CD4-positive, alpha-beta T cell treated with Interleukin-21 for 1 hour (primary cell): ENCODE data around the gene TRIM72.
"Not testable (repeated sequence)": the region's sequence is repeated elsewhere in the genome, so short reads cannot be mapped to it uniquely, and the experiment has no call there.

Experiments
- DNase-seq: peaks from one replicate; pipeline ENCODE4 v3.0.0-alpha.2; 2020

TRIM72 gene

DNA sequence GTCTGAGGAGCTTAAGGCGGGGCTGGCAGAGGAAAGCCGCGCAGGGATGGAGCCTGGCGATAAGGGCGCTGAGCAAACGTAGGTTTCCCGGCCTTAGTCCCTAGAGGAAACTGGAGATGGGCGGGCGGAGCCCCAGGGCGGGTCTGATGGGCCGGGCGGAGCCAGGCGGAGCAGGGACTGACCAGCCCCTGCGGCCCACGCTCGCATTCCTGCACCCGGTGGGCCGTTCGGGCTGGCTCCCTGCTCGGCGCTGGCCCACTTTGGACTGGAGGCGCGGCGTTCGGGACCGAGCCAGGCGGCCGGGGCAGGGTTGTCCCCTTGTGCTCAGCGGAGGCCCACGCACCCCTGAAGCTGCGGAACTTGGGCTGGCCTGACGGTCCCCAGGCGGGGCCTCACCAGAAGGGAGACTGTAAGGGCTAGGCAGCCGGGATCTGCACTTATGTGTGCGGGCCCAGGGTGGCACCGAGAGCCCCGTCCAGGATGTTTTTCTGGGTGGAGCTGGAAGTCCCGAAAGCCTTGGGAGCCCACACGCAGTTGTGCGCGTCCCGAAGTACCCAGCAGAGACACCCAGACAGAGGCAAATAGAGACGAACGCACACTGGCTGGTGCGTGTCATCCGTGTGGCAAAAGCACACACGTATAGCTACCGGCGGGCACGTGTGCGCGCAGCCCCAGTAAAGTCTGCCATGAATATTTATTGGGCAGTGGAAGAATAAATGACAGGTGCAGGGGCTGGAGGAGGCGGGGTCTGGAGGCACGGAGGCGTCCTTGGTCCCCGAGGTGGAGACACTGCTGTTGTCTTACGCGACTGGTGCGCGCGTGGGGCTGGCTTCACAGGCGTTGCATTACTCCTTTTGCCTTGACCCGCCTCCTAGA, 1.6 kb downstream of the TRIM72 start:
- no peak for DNase-seq

DNA sequence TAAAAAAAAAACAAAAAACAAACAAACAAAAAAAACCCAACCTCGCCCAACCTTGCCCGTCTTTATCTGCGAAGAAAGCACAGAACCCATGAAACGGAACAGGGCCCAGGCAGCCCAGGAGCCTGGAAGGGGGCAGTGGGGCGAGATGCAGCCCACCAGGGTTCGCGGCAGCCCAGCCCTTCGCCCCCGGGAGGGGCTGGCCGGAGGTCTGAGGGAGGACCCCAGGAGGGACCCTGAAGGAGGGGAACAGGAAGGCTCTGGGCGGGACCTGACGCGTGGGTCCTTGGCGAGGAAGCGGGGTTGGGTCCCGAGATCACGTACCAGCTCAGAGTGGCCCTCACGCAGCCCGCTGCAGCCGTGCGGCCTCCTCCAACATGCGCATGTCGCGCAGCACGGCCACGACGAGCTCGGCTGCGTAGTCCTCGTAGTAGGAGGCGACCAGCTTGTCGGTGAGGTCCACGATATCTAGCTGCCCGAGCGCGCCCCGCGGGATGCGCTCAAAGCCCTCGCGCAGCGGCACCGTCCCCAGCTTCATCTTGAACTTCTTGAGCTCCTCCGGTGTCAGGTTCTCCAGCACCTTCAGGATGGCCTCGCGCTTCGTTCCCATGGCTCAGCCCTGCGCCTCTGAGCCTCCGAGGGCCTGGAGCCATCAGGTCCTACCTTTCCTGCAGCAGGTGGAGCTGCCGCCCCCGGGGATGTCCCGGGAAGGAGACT, 2.7 kb downstream of the TRIM72 start, which contains the start of gene PYDC1:
Gene PYDC1, minus strand, starts transcription at position 714 of the 714 bp plus-strand sequence. Its CDS starts 107 bp downstream, at position 607.
- no peak for DNase-seq

DNA sequence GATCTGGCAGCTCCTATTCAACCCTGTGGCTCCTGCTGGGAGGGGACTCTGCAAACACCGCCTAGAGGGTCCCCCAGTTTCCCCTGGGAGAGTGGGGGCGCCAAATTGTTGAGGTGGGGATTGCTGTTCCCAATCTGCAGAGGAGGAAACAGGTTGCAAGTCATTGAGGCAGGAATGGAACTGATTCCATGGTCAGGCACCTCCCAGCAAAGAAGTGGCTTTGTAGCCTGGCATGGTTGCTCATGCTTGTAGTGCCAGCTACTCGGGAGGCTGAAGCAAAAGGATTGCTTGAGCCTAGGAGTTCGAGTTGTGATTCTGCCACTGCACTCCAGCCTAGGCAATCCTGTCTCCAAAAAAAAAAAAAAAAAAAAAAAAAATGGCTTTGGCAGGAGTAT, 3.2 kb downstream of the TRIM72 start:
- no peak for DNase-seq

DNA sequence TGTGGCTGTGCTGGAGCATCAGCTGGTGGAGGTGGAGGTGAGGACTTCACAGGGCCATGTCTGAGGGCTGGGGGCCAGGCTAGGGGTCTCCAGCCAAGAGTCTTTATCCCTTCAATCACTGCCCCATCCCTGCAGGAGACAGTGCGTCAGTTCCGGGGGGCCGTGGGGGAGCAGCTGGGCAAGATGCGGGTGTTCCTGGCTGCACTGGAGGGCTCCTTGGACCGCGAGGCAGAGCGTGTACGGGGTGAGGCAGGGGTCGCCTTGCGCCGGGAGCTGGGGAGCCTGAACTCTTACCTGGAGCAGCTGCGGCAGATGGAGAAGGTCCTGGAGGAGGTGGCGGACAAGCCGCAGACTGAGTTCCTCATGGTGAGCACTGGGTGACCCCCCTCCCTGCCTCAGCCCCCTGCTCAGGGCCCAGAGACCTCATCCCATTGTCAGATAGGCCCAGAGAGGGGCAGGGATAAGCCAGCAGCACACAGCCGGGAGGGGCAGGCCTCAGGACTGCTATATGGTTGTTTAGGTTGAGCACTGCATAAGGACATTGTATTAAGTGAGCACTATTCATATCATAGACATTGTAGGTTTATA, 5.3 kb downstream of the TRIM72 start:
- DNase-seq: no peak

DNA sequence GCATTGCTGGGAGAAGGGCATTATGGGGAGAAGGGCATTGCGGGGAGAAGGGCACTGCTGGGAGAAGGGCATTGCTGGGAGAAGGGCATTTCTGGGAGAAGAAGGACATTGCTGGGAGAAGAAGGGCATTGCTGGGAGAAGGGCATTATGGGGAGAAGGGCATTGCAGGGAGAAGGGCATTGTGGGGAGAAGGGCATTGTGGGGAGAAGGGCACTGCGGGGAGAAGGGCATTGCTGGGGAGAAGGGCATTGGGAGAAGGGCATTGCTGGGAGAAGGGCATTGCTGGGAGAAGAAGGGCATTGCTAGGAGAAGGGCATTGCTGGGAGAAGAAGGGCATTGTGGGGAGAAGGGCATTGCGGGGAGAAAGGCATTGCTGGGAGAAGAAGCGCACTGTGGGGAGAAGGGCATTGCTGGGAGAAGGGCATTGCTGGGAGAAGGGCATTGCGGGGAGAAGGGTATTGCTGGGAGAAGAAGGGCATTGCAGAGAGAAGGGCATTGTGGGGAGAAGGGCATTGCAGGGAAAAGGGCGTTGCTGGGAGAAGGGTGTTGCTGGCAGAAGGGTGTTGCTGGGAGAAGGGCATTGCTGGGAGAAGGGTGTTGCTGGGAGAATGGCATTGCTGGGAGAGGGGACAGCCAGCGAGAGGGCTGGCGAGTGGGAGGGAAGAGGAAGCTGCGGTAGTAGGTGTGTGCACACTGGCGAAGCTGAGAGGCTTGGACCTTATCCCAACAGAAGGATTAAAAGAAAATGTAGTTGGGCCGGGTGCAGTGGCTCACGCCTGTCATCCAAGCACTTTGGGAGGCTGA, 7.6 kb downstream of the TRIM72 start:
- DNase-seq: no peak

DNA sequence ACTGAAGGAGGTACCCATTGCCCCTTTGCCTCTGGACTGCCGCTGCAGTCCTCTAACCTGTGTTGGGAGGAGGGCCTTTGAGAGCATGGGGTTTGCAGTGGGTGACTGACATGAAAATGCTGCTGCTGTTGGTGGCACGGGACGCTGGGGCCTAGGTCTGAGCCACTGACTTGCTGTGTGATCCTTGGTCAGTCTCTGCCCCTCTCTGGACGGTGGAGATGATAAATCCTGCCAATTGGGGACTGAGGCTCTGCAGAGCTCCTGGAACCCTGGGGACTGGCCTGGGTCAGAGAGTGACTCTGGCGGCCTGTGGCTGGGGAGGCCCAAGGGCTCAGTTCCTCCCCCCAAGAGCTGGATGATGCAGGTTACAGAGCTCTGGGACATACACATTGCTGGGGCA, 9.1 kb downstream of the TRIM72 start:
- no peak for DNase-seq

DNA sequence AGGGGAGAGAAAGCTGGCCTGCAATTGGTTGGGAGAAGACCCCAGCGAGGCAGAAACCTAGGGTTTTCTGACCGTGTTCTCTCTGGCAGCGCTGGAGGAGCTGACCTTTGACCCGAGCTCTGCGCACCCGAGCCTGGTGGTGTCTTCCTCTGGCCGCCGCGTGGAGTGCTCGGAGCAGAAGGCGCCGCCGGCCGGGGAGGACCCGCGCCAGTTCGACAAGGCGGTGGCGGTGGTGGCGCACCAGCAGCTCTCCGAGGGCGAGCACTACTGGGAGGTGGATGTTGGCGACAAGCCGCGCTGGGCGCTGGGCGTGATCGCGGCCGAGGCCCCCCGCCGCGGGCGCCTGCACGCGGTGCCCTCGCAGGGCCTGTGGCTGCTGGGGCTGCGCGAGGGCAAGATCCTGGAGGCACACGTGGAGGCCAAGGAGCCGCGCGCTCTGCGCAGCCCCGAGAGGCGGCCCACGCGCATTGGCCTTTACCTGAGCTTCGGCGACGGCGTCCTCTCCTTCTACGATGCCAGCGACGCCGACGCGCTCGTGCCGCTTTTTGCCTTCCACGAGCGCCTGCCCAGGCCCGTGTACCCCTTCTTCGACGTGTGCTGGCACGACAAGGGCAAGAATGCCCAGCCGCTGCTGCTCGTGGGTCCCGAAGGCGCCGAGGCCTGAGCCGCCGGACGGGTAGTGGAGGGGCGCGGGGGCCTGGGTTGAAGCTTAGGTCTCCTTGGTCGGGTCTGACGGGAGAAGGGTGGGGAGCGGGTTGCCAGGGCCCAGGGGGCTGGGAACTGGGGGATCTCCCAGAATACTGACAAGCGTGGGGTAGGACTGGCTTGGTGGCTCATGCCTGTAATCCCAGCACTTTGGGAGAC, 10.4 kb downstream of the TRIM72 start:
- no peak for DNase-seq

DNA sequence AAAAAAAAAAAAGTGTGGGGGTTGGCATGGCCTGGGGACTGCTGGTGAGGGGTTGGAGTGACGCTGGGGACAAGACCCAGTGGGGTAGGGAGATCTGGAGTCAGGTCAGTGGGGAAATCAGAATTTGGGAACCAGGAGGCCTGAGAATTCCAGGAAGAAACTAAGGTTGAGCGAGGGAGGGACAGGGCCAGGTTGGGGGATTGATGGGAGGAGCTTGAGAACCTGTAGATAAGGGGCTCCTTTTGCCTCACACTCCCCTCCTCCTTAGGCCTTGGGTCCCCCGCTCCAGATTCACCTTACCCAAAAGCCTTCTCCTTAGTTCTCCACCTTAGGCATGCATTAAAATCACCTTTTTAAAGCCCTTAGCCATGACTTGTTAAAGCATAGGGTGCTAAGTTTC, 11.3 kb downstream of the TRIM72 start:
- DNase-seq: no peak

DNA sequence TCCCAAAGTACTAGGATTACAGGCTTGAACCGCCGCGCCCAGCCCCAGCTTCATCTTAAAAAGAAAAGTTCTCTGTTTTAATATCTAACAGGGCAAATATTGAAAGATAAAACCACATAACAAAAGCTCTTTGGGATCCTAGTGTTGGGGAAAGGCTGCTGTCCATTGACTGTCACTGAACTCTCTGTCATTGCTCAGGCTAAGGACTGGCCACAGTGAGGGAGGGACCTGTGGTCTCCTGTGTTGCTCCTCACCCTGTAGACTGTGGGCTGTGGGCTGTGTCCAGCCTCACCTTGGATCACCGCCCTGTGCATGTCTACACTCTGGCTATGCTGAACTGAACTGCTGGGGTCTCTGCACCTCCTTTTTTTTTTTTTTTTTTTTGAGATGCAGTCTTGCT, 14.3 kb downstream of the TRIM72 start:
- no peak for DNase-seq

DNA sequence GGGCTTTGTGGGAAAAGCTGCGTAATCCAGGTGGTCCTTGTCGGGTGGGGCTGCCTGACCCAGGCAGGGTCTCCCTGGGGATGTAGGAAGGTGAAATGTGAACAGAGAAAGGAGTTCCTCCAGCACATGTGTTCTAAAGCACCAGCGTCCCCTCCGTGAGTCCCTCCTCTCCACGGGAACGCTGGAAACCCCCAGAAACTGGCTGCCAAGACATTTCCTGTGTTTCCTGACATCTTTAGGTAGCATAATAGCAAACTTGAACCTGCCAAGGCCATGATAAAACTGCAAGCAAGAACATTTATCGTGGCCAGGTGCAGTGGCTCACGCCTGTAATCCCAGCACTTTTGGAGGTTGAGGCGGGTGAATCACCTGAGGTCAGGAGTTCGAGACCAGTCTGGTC, 15.6 kb downstream of the TRIM72 start:
- no peak for DNase-seq

DNA sequence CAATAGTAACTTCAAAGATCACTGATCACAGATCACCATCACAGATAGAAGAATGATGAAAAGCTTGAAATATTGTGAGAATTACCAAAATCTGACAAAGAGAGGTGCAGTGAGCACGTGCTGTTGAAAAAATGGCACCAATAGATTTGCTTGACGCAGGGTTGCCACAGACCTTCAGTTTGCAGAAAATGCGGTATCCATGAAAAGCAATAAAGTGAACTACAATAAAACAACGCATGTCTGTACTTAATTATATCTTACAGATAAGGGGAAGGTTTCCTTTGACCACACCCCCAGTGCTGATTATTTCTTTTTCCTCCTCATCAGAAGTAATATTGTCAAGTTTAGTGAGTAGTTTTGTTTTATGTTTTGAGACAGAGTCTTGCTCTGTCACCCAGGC, 24.1 kb downstream of the TRIM72 start:
- DNase-seq: no peak

DNA sequence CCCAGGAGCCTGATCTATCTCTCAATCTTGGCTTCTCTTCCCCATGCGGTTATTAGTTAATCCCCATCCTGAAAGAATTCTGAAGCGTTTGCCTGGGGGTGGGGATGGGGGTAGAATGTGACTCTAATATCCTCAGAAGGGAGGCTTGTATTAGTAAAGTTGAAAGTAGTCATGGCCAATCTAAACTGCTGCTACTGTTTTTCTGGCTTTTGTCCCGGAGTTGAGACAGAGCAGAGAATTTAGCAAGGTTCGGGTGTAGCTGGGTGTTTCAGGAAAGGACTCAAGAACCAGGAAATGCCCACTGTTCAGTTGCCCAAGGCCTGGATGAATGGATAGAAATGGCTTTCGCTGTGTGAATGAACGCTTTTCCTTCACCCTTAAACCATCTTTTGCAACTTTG, 28.3 kb downstream of the TRIM72 start:
- DNase-seq: no peak

DNA sequence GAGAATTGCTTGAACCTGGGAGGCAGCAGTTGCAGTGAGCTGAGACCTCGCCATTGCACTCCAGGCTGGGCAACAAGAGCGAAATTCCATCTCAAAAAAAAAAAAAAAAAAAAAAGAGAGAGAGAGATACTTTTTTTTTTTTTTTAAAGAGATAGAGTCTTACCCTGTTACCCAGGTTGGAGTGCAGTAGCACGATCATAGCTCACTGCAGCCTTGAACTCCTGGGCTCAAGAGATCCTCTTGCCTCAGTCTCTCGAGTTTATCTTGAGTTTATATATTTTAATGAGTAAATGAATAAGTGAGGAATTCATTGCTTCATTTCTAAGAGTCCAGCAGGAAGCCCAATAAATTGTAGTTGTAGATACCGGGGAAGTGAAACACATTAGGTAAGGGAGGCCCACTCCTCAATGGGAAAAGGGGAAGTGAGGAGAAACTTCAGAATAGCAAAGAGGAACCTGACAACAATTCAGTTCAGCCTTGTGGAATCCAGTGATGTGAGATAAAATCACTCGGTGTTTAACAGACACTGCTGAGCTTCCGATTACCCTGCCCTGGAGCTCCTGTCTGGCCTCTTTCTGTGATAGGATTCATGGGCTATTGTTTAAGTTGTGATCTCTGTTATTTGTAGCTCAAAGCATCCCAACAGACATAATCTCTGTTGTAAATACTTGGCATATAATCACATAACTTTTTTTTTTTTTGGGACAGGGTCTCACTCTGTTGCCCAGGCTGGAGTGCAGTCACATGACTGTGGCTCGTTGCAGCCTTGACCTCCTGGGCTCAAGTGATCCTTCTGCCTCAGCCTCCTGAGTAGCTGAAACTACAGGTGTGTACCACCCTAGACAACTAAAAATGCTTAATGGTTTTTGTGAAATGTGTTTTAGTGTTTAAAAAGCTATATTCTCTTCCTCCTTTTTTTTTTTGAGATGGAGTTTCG, 30.1 kb downstream of the TRIM72 start:
- peak; percentile 17 for DNase-seq

DNA sequence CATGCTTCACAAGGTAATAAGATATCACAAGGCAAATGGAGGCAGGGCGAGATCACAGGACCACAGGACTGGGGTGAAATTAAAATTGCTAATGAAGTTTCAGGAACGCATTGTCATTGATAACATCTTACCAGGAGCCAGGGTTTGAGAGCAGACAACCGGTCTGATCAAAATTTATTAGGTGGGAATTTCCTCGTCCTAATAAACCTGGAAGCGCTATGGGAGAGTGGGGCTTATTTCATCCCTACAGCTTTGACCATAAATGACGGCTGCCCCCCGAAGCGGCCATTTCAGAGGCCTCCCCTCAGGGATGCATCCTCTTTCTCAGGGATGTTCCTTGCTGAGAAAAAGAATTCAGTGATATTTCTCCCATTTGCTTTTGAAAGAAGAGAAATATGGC, 31.7 kb downstream of the TRIM72 start:
- DNase-seq: not testable (repeated sequence)

DNA sequence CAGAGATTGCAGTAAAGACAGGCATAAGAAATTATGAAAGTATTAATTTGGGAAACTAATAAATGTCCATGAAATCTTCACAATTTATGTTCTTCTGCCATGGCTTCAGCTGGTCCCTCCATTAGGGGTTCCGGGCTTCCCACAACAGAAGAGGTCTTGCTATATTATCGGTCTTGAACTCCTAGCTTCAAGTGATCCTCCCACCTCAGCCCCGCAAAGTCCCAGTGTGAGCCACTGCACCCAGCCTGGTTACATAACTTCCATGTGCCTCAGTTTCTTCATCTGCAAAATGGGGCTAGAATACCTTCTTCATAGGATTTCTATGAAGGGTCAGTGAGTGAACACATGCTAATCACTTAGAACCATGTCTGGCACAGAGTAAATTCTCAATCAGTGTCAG, 32.4 kb downstream of the TRIM72 start:
- DNase-seq: no peak

DNA sequence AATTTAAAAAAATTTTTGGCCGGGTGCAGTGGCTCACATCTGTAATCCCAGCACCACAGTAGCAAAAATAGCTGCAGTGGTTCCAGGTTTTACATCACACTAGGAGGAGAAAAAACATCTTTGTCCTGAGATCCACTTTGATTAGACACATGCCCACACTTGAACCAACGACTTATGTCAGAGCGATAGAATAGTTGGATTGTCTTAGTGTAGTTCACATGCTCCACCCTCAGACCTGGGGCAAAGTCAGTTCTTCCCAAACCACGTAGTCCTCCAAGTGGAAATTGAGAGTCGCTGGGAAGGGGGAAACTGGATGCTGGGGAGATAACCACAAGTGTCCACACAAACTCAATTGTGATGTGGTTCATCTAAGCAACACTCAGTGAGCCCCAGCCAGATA, 34.4 kb downstream of the TRIM72 start:
- DNase-seq: no peak

DNA sequence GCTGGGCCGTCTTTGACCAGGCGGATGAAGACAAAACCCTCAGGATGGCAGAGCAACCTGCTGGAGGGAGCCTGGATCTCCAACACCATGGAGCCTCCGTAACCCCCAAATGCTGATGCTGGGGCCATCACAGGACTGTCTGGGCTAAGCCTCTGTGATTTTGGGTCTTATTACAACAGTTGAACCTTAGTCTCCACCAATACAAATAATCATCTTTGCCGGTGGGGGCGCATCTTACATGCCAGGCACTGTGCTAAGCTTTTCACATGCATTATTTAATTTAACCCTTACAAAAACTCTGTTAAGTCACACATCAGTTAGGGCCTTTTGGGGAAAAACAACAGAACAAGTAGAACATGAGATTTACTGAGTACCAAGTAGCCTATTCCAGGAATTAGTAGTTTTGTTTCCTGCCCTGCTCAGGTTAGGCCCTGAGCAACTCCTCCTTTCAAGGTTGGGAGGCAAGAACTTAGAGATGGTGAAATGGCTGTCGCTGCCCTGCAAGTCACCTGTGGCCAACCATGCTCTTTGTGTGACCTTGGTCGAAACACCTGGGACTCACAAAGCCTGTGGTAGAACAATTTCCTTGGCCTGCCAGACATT, 37.0 kb downstream of the TRIM72 start:
- DNase-seq: no peak

DNA sequence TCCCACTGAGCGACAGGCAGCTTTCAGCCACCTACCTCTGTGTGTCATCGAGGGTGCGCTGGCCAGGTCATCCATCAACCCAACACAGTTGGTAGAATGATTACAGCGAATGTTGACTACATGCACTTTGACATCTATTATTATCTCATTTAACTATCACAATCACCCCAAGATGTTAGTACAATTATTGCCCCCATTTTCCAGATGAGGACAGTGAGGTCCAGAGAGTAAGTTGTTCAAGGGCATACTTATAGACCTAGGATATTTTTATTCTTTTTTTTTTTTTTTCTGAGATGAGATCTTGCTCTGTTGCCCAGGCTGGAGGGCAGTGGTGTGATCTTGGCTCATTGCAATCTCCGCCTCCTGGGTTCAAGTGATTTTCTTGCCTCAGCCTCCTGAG, 37.5 kb downstream of the TRIM72 start:
- DNase-seq: no peak

DNA sequence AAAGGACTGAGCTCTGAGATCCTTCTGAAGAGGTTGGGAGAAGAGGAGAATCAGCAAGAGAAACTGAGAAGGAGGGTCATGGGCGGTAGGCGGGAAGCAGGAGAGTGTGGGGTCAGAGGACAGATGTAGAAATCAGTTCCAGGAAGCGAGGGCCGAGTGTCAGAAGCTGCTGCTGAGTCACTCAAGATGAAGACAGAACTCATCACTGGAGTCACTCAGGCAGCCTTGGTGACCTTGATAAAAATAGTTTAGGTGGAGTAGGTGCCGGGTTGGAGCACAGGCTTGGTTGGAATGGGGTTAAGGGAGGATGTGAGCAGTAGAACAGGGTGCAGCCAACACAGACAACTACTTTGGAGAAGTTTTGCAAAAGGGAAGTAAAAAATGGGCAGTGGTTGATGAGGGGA, 39.7 kb downstream of the TRIM72 start:
- peak; percentile 23 for DNase-seq

DNA sequence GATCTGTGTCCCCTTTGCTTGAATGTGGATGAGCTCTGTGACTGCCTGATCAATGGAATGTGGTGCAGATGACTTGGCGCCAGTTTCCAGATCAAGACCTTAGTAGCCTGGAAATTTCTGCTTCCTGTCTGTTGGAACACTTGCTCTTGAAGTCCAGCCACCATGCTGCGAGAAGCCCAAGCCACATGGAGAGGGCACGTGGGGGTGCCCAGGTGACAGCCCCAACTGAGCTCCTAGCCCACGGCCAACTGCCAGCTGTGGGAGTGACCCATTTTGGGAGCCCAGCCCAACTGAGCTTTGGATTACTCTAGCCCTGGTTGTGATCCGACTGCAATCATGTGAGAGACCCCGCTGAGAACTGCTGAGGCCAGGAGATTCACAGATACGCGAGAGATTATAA, 42.5 kb downstream of the TRIM72 start:
- no peak for DNase-seq
